Lower leg skin (tissue), 4 donors: ENCODE measurements around the gene SCUBE1. TPM values are rescaled to one million over a fixed set of nuclear protein-coding genes. Genes with fewer than 3 reads are reported as not detected.

Experiments
- DNase-seq, 2 donors: peaks; one replicate each; pipeline ENCODE4 v3.0.0-alpha.2; 2019; ENCODE audit warnings: low spot score in 2 of 2
- H3K4me3 ChIP-seq: fragments of 200-600 bp; sonication (generic); 2 replicates; pipeline ENCODE4 v1.5.1; 2017; ENCODE audit warnings: mild to moderate bottlenecking, low read depth; ENCODE audit not compliant: poor library complexity, severe bottlenecking
- POLR2A ChIP-seq, 2 donors: fragments of 450-650 bp; IDR thresholded peaks; one replicate each; pipeline ENCODE4 v1.6.1; 2016 to 2017; ENCODE audit warnings: antibody characterized with exemption in 2 of 2, mild to moderate bottlenecking in 1 of 2, moderate library complexity in 1 of 2
- WGBS, 2 donors: methylation state at CpG; one replicate each; pipeline ENCODE4 v1.1.5; 2018; 5-methylcytosine and 5-hydroxymethylcytosine counted together
- intact Hi-C: fragments of 100-400 bp; cut with DNase I; formaldehyde crosslinking; loops from one replicate; pipeline ENCODE4 v1.15.0; 2023; ENCODE audit warnings: low total_unique reads
- total RNA-seq, 4 donors: library from RNA; depleted of rRNA; stranded (reverse); fragments of >200 nt; gene quantifications; one replicate each; pipeline ENCODE4 v1.1.0, GENCODE V29; 2016
- TF ChIP-seq, protein P1 (sequence below), 3 donors: fragments of 450-650 bp; IDR thresholded peaks; one replicate each; pipeline ENCODE4 v1.5.1; 2016; ENCODE audit warnings: antibody characterized with exemption in 3 of 3, mild to moderate bottlenecking in 3 of 3, moderate library complexity in 2 of 3

SCUBE1 gene
- total RNA-seq, 4 donors from 2014 or later = 0.20 to 1.1 (median 0.28) TPM

DNA sequence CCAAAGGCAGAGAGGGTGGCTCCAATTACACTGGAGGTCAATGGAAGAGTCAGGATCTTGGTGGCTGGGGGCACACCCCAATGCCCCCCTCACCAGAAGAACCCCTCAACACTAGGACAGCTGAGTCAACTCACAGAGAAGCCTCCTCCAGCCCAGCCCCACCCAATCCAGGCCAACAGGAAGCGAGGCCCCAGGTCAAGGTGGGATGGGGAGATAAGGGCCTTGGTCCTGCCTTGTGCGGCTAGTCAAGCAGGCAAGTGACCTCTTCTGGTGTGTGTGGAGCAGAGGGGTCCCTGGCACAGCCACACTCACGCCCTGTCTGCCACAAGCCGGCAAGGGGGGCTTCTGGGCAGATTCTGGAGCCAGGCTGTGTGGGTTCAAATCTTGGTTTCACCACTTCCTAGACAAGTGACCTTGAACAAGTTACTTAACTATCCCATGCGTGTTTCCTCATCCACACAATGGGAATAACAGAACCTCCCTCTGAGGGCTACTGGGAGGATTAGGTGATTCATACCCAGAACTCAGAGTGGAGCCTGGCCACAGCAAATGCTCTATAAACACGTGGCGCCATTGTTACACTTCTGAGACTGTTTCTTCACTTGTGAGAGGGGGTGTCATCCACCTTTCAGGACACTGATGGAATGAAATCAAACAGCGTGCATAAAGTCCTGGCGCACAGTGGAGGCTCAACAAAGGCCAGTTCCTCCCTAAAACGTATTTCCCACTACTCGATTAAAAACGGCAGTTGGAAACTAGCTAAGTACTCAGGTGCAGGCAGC lies 159.5 kb downstream of the SCUBE1 start:
- no peak overlapping the region for H3K4me3 ChIP-seq
- intact Hi-C loops = no loop called here
- no peak for DNase-seq
- no peak for TF ChIP-seq POLR2A (IDR thresholded peaks at IDR 0.05)
- 80 to 85% methylated on average over 11 to 12 of the region's 12 CpGs for WGBS, 2 donors

- no peak overlapping the region for H3K4me3 ChIP-seq
- TF ChIP-seq, protein P1, sequence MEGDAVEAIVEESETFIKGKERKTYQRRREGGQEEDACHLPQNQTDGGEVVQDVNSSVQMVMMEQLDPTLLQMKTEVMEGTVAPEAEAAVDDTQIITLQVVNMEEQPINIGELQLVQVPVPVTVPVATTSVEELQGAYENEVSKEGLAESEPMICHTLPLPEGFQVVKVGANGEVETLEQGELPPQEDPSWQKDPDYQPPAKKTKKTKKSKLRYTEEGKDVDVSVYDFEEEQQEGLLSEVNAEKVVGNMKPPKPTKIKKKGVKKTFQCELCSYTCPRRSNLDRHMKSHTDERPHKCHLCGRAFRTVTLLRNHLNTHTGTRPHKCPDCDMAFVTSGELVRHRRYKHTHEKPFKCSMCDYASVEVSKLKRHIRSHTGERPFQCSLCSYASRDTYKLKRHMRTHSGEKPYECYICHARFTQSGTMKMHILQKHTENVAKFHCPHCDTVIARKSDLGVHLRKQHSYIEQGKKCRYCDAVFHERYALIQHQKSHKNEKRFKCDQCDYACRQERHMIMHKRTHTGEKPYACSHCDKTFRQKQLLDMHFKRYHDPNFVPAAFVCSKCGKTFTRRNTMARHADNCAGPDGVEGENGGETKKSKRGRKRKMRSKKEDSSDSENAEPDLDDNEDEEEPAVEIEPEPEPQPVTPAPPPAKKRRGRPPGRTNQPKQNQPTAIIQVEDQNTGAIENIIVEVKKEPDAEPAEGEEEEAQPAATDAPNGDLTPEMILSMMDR (IDR thresholded peaks at IDR 0.05) = no peak
- no peak for TF ChIP-seq POLR2A (IDR thresholded peaks at IDR 0.05)
- WGBS, 2 donors = 86 to 89% methylated on average over 17 of the region's 17 CpGs
- intact Hi-C loops = no loop called here
- DNase-seq = no peak
These were observed 160.4 kb downstream of the SCUBE1 start for GRCh38 chr22:43182726-43183125.

DNA sequence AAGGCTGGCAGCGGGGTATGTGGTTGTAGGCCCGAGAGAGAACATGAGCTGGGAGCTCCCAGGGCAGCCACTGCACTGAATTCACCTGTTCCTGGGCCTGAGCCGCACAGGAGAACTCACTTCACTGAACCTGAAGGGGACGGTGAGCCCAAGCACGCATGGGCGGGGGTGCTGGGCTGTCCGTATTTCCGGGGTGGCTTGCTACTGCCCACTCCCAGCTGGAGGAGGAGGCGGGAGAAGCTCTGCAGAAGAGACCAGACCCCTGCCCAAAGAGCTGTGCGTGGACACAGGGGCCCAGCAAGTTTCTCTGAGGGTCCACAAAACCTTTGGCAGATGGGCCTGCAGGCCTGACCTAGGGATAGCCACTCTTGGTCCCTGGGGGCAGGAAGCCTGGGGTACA lies 161.1 kb downstream of the SCUBE1 start:
- WGBS, 2 donors = 94% methylated on average over 8 to 9 of the region's 10 CpGs
- intact Hi-C loops = no loop called here
- no peak for DNase-seq
- H3K4me3 ChIP-seq = no peak overlapping the region
- TF ChIP-seq, protein P1 (IDR thresholded peaks at IDR 0.05) = no peak
- TF ChIP-seq POLR2A (IDR thresholded peaks at IDR 0.05) = no peak

- 93 to 94% methylated on average over 12 to 13 of the region's 13 CpGs for WGBS, 2 donors
- DNase-seq = no peak
- TF ChIP-seq POLR2A (IDR thresholded peaks at IDR 0.05) = no peak
- TF ChIP-seq, protein P1 (IDR thresholded peaks at IDR 0.05) = no peak
- H3K4me3 ChIP-seq = no peak overlapping the region
- intact Hi-C loops = no loop called here
These were observed 161.7 kb downstream of the SCUBE1 start for GRCh38 chr22:43181321-43182076.

DNA sequence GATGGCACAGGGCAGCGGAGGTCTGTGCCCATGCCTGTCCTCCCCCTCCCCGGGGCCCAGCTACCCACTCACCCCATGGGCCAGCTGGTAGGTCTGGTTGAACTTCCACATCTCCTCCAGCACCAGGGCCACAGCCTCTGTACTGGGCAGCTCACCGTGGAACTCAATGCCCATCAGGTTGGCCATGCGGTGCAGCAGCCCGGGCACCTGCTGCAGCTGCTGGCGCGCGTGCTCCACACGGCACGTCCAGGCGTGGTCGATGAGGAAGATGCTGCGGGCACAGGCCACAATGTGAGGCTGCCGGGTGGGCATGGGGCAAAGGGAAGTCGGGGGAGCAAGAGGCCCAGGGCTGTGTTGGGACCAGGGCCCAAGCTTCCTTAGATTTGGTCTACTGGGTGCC lies 162.5 kb downstream of the SCUBE1 start:
- intact Hi-C loops = no loop called here
- no peak for DNase-seq
- no peak overlapping the region for H3K4me3 ChIP-seq
- 88 to 92% methylated on average over 9 to 13 of the region's 15 CpGs for WGBS, 2 donors
- no peak for TF ChIP-seq POLR2A (IDR thresholded peaks at IDR 0.05)
- TF ChIP-seq, protein P1 (IDR thresholded peaks at IDR 0.05) = no peak

DNA sequence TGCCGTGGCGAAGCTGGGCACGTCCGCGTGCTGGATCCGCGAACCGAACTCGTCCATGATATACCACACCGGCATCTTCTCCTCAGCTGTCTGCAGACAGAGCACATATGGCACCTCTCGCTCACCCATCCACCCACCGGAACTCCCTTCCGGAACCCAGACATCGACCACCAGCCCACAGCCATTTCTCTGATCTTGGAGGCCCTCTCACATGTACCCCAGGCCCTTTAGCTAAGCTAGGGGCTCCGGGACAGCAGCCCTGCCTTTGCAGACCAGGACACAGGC lies 163.3 kb downstream of the SCUBE1 start:
- intact Hi-C loops = no loop called here
- no peak for DNase-seq
- TF ChIP-seq, protein P1 (IDR thresholded peaks at IDR 0.05) = no peak
- no peak for TF ChIP-seq POLR2A (IDR thresholded peaks at IDR 0.05)
- H3K4me3 ChIP-seq = no peak overlapping the region
- WGBS, 2 donors = 97% methylated on average over 15 of the region's 15 CpGs
